NCI-H146 treated with DMSO at 0.1 percent for 48 hours (cell line): ENCODE results near the gene CDK18.
"Not testable (repeated sequence)": the region's sequence is repeated elsewhere in the genome, so short reads cannot be mapped to it uniquely, and the experiment has no call there.

ENCODE experiments used
- DNase-seq: peaks from one replicate; lab custom pipeline; 2025; ENCODE audit not compliant: unreplicated experiment; lab: John Stamatoyannopoulos, UW

The CDK18 gene

GRCh38 chr1:205504311-205505075 lies at the start of gene CDK18:
TSS of gene CDK18 (plus strand) at chr1:205504669. CDS start at chr1:205523168, 18,499 bp downstream.
- peak; percentile 65 for DNase-seq

DNA sequence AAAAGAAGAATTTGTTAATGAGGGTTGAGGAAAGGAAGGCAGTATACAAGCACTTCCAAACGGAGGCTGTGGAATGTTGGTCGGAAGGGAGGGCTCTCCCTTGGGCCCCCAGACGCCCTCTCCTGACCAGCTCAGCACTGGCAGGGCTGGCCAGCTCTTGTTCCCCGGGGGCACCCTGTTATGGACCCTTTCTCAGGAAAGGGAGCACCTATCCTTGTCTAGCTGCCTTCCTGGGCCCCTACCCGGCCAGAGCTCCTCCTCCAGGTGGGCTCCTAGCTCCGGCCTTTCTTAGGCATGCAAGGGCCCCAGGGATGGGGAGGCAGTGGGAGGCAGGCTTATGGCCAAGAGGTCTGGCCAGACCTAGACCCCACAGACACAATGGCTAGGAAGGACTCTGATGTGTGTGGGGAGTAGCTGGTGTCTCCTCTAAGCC lies 49.5 kb upstream of the CDK18 start:
- no peak for DNase-seq

DNA sequence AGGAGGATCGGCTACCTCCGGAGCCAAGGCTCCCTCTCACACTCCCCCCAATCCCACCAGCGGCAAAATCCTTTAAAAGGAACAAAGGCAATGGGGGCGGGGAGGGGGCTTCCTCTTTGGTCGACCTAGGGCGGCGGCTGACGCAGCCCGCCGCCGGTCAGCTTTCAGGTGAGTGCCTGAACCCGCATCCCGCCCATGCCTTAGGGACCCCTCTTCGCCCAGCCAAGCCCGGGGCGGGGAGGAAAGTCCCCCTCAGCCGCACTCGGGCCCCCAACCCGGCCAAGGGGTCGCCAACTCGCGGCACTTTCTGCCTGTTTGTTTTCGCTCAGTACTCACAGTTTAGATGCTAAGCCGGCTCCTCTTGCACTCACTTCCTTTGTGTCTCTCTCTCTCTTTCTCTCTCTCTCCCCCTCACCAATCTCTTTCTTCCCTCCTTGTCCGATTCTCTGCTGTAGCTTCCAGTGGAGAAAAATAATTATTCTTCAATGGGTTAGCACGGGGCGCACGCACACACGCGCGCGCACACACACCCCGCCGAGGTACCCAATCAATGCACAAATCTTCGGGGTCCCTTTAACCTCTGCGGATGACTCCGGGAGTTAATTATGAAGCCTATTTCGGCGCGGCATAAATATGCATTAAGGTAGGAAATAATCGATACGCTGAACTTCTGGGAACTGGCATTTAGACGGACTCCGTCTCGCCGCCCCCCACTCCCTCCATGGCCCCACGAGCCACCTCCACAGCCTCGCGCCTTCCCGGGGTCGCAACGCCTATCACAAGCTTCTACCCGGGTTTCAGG lies 48.7 kb upstream of the CDK18 start, which contains the start of gene BLACAT1:
Gene BLACAT1 (minus strand): TSS at position 465 of the 802 bp plus-strand sequence.
- DNase-seq, result no peak

GRCh38 chr1:205456383-205456867 lies 48.0 kb upstream of the CDK18 start:
- DNase-seq, result peak; percentile 33

DNA sequence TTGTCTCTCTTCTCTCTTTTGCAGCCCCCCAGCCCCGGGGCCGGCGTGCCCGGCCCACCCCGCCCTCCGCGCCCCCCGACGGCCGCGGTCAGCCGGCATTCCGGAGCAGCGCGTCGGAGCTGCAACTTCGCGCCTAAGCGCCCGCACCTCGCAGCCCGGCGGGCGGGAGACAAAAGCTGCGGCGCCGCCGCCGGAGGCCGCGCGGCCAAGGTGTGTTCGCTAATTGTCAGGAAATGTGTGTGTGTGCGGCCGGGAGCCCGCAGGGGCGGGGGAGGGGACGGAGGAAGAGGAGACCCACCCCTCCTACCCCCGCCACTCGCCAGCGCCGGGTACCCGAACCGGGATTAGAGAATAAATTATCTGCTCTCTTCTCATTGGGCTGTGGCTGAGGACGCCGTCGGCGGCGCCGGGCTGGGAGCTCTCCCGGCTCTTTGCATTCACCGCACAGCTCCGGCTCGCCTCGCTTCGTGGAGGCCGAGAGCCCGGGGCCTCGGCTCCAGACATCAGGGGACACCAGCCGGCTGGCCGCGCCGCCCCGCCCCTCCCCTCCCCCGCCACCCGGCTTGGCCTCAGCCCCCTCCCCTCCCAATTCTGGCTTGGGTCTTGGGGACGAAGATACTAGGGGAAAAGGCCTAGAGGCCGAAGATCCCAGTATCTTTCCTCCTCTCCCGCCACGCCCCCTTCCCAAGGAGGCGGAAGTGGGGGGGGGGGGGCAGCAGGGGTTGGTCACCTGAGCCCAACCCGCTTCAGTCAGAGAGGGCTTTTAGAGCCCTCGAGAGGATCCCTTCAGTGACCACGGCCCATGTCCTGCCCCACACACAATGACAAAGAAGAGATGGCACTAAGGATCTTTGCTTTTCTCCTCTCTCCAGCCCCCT lies 47.4 kb upstream of the CDK18 start:
- DNase-seq, result peak; percentile 63

- no peak for DNase-seq
Observed at GRCh38 chr1:205458777-205459566, 45.5 kb upstream of the CDK18 start.

GRCh38 chr1:205465392-205465791 lies 39.1 kb upstream of the CDK18 start:
- no peak for DNase-seq

DNA sequence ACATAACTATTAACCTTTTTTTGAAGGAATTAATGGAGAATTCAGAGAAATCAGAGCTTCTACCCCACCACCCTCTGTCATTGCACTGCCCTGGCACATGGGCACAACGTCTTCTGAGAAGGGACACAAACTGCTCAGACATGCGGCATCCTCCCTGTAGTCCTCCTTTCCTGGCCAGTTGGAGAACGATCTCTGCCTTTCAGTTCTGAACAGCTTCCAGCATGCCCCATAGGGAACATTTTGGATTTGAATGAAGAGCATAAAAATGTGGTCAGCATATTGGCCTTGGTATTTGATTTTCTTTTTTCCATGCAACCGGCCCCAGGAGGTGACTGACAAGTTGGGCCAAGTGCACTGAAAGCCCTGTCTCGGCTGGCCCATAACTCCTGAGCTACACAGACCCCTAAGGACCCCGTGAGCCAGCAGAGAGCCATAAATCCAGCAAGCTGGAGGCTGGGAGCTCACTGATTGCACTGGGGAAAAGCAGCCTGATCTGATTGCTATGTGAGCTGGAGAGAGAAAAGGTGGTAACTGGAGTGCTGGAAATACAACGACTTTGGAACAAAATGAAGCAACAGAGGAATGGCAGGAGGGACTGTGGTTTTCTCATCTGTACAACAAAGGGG lies 37.8 kb upstream of the CDK18 start:
- no peak for DNase-seq

DNA sequence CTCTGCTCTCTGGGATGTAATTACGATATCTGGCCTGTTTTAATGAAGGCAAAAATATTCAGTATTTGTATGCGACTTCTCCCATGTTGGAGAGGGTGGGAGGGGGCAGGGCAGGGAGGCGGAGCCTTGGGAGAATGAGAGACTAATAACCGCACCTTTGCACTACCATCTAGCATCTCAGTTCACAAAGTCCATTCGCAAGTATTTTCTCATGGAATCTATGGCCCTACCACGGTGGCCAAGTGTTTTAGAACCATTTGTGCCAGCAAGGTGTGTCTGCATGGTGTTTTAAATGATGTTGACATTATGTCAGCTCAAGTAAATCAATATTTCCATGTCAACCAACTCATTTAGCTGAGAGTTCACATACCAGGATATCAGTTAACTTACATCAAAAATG lies 34.3 kb upstream of the CDK18 start:
- no peak for DNase-seq

- no peak for DNase-seq
Observed at GRCh38 chr1:205472737-205473441, 31.6 kb upstream of the CDK18 start.

DNA sequence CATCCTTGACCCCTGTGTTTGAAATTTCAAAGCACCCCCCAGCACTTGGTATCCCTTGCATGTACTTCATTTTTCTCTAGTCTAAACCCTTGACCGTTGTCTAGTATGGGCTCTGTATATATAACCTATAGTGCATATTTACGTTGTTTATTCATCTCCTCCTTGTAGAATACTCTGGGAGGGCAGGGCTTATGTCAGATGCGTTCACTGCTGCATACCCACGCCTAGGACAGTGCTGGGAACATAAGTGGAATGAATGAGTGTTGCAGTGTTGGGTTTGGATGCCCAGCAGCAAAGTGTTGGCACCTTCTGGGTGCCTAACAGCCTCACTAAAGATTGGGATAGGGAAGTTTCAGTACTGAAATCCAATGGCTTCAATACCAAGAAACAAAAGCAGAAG lies 31.0 kb upstream of the CDK18 start:
- no peak for DNase-seq

DNA sequence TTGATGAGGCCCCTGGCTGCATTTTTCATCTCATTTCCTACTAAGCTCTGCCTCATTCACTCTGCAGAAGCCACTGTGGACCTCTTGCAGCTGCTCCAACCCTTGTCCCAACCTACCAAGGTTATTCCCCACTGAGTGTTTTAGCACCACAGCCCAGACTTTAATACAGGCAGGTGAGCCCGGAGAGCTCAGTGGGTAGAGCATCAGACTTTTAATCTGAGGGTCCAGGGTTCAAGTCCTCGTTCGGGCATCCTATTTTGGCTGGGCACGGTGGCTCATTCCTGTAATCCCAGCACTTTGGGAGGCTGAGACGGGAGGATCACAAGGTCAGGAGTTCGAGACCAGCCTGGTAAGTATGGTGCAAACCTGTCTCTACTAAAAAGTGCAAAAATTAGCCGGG lies 30.5 kb upstream of the CDK18 start:
- no peak for DNase-seq

- DNase-seq, result no peak
Observed at GRCh38 chr1:205474571-205474970, 29.9 kb upstream of the CDK18 start.

GRCh38 chr1:205475855-205476254 lies 28.6 kb upstream of the CDK18 start:
- DNase-seq, result no peak

- no peak for DNase-seq
Observed at GRCh38 chr1:205476648-205477047, 27.8 kb upstream of the CDK18 start.

- DNase-seq, result no peak
Observed at GRCh38 chr1:205477121-205477758, 27.2 kb upstream of the CDK18 start.

- no peak for DNase-seq
Observed at GRCh38 chr1:205477759-205478247, 26.7 kb upstream of the CDK18 start.

DNA sequence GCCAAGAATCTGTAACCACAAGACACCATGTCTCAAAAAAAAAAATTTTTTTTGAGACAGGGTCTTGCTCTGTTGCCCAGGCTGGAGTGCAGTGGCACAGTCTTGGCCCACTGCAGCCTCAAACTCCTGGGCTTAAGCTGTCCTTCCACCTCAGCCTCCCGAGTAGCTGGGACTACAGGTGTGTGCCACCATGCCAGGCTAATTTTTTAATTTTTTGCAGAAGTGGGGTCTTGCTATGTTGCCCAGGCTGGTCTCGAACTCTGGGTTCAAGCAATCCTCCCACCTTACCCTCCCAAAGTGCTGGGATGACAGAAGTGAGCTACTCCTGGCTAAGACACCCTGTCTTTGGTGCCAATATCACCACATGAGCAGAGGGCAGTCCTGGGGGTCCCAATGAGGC lies 25.5 kb upstream of the CDK18 start:
- not testable (repeated sequence) for DNase-seq
